GM12872 (cell line): Measurements from ENCODE around the gene PLCZ1.

ENCODE experiments used
- CTCF ChIP-seq: IDR thresholded peaks from 3 replicates; pipeline ENCODE4 v1.5.1; 2011; ENCODE audit warnings: low read depth, mild to moderate bottlenecking, low read length, moderate library complexity; ENCODE audit not compliant: insufficient read depth

Gene PLCZ1

GRCh38 chr12:18644564-18644963 lies 93.2 kb downstream of the PLCZ1 start:
- TF ChIP-seq CTCF: no peak

- no peak for TF ChIP-seq CTCF
These were observed 94.1 kb downstream of the PLCZ1 start for GRCh38 chr12:18643681-18644080.

- TF ChIP-seq CTCF: no peak
These were observed 97.4 kb downstream of the PLCZ1 start for GRCh38 chr12:18640321-18640955.

GRCh38 chr12:18634382-18634781 lies 103.4 kb downstream of the PLCZ1 start:
- TF ChIP-seq CTCF: no peak
